ENCODE results near the gene CADM2. TPM values are rescaled to one million over a fixed set of nuclear protein-coding genes. Genes with fewer than 3 reads are reported as not detected.

Gene CADM2
- polyA plus RNA-seq, 1 donor from 2014 or later, result 4.5 TPM

DNA sequence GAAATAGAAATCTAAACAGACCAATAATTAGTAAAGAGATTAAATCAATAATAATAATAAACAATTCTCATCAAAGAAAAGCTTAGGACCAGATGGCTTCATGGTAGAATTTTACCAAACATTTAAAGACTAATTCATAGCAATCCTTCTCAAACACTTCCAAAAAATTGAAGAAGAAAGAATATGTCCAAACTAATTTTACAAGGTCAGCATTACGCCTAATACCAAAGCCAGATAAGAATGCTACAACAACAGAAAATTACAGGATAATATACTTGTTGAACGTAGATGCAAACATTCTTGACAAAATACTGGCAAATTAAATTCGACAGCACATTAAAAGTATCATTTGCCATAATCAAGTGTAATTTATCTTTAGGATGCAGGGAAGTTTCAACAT lies 36.1 kb upstream of the CADM2 start:
- no peak overlapping the region for H2AFZ ChIP-seq (ENCODE audit: low read depth, low read length)
- no peaks in the 10 kb centered on the region for H3K27me3 ChIP-seq (ENCODE audit: insufficient read depth, low read depth, low read length)
- H3F3A ChIP-seq (ENCODE audit: insufficient read depth, low read length, poor library complexity, severe bottlenecking), result no peaks in the 10 kb centered on the region
- H3K9me3 ChIP-seq (ENCODE audit: low read length), result peaks cover 8% of the 10 kb centered on the region
- H4K20me1 ChIP-seq (ENCODE audit: insufficient read depth), result no peaks in the 10 kb centered on the region
- H3K9me2 ChIP-seq (ENCODE audit: insufficient read depth, low read length), result no peaks in the 10 kb centered on the region
- no peak overlapping the region for H3K27ac ChIP-seq (ENCODE audit: low read length)
- H3K79me2 ChIP-seq (replicated peaks; ENCODE audit: insufficient read depth, low read length), result no peaks in the 10 kb centered on the region
- H3K36me3 ChIP-seq (ENCODE audit: insufficient read depth, low read length), result no peaks in the 10 kb centered on the region
- no peak overlapping the region for H3K4me3 ChIP-seq (ENCODE audit: low read length)
- TF ChIP-seq SMC3 (conservative IDR thresholded peaks at IDR 0.05; ENCODE audit: poor library complexity), result no peak
- TF ChIP-seq EP300 (conservative IDR thresholded peaks at IDR 0.05; ENCODE audit: poor library complexity, severe bottlenecking), result no peak
- no peak for TF ChIP-seq TAF1 (IDR thresholded peaks at IDR 0.05; ENCODE audit: low read depth)
- TF ChIP-seq, protein P1, sequence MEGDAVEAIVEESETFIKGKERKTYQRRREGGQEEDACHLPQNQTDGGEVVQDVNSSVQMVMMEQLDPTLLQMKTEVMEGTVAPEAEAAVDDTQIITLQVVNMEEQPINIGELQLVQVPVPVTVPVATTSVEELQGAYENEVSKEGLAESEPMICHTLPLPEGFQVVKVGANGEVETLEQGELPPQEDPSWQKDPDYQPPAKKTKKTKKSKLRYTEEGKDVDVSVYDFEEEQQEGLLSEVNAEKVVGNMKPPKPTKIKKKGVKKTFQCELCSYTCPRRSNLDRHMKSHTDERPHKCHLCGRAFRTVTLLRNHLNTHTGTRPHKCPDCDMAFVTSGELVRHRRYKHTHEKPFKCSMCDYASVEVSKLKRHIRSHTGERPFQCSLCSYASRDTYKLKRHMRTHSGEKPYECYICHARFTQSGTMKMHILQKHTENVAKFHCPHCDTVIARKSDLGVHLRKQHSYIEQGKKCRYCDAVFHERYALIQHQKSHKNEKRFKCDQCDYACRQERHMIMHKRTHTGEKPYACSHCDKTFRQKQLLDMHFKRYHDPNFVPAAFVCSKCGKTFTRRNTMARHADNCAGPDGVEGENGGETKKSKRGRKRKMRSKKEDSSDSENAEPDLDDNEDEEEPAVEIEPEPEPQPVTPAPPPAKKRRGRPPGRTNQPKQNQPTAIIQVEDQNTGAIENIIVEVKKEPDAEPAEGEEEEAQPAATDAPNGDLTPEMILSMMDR (IDR thresholded peaks at IDR 0.05; ENCODE audit: poor library complexity, severe bottlenecking), result no peak
- no peak for TF ChIP-seq MXI1 (conservative IDR thresholded peaks at IDR 0.05; ENCODE audit: poor library complexity, severe bottlenecking)
- TF ChIP-seq EZH2 (IDR thresholded peaks at IDR 0.05; ENCODE audit: borderline replicate concordance, insufficient read depth, low read length, poor library complexity, severe bottlenecking), result no peak
- TF ChIP-seq, protein P2, sequence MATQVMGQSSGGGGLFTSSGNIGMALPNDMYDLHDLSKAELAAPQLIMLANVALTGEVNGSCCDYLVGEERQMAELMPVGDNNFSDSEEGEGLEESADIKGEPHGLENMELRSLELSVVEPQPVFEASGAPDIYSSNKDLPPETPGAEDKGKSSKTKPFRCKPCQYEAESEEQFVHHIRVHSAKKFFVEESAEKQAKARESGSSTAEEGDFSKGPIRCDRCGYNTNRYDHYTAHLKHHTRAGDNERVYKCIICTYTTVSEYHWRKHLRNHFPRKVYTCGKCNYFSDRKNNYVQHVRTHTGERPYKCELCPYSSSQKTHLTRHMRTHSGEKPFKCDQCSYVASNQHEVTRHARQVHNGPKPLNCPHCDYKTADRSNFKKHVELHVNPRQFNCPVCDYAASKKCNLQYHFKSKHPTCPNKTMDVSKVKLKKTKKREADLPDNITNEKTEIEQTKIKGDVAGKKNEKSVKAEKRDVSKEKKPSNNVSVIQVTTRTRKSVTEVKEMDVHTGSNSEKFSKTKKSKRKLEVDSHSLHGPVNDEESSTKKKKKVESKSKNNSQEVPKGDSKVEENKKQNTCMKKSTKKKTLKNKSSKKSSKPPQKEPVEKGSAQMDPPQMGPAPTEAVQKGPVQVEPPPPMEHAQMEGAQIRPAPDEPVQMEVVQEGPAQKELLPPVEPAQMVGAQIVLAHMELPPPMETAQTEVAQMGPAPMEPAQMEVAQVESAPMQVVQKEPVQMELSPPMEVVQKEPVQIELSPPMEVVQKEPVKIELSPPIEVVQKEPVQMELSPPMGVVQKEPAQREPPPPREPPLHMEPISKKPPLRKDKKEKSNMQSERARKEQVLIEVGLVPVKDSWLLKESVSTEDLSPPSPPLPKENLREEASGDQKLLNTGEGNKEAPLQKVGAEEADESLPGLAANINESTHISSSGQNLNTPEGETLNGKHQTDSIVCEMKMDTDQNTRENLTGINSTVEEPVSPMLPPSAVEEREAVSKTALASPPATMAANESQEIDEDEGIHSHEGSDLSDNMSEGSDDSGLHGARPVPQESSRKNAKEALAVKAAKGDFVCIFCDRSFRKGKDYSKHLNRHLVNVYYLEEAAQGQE (IDR thresholded peaks at IDR 0.05; ENCODE audit: borderline replicate concordance), result no peak
- TF ChIP-seq RAD21 (conservative IDR thresholded peaks at IDR 0.05), result no peak
- no peak for TF ChIP-seq POLR2AphosphoS5 (IDR thresholded peaks at IDR 0.05)
- no peak overlapping the region for H3K9ac ChIP-seq (ENCODE audit: low read length)
- no peak overlapping the region for H3K4me2 ChIP-seq (ENCODE audit: low read length)

DNA sequence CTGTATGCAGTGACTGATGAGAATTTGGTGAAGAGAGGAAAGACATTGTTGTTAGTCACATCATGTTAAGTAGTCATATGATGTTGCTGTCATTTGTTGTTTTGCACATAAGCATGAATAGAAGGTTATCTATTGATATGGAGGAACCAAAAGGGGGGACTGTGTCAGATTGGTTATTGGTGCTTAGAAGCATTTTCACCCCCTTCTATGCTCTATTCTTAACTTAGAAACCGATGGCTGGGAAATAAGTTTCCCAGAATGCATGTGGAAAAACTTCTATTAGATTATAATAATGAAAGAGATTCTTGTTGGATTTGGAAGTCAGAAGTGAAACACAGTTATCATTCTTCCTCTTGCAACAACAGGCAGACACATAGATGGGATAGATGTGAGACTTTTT lies 33.2 kb upstream of the CADM2 start:
- Histone ChIP-seq H3F3A (ENCODE audit: insufficient read depth, low read length, poor library complexity, severe bottlenecking) (no peaks in the 10 kb centered on the region), H3K9me2 (ENCODE audit: insufficient read depth, low read length) (no peaks in the 10 kb centered on the region), H3K79me2 (replicated peaks; ENCODE audit: insufficient read depth, low read length) (no peaks in the 10 kb centered on the region), H3K36me3 (ENCODE audit: insufficient read depth, low read length) (no peaks in the 10 kb centered on the region), H3K4me3 (ENCODE audit: low read length) (no peak overlapping the region), H3K27ac (ENCODE audit: low read length) (no peak overlapping the region), H4K20me1 (ENCODE audit: insufficient read depth) (no peaks in the 10 kb centered on the region), H3K27me3 (ENCODE audit: insufficient read depth, low read depth, low read length) (no peaks in the 10 kb centered on the region), H2AFZ (ENCODE audit: low read depth, low read length) (no peak overlapping the region), H3K9ac (ENCODE audit: low read length) (no peak overlapping the region), H3K9me3 (ENCODE audit: low read length) (peaks cover 8% of the 10 kb centered on the region), H3K4me2 (ENCODE audit: low read length) (no peak overlapping the region)
- TF ChIP-seq TAF1 (IDR thresholded peaks at IDR 0.05; ENCODE audit: low read depth), result no peak
- TF ChIP-seq POLR2AphosphoS5 (IDR thresholded peaks at IDR 0.05), result no peak
- TF ChIP-seq, protein P2 (IDR thresholded peaks at IDR 0.05; ENCODE audit: borderline replicate concordance), result no peak
- TF ChIP-seq RAD21 (conservative IDR thresholded peaks at IDR 0.05), result no peak
- no peak for TF ChIP-seq SMC3 (conservative IDR thresholded peaks at IDR 0.05; ENCODE audit: poor library complexity)
- TF ChIP-seq, protein P1 (IDR thresholded peaks at IDR 0.05; ENCODE audit: poor library complexity, severe bottlenecking), result no peak
- no peak for TF ChIP-seq EP300 (conservative IDR thresholded peaks at IDR 0.05; ENCODE audit: poor library complexity, severe bottlenecking)
- TF ChIP-seq EZH2 (IDR thresholded peaks at IDR 0.05; ENCODE audit: borderline replicate concordance, insufficient read depth, low read length, poor library complexity, severe bottlenecking), result no peak
- TF ChIP-seq MXI1 (conservative IDR thresholded peaks at IDR 0.05; ENCODE audit: poor library complexity, severe bottlenecking), result no peak

Data from neural cell (in vitro differentiated cells).